NCI-H2107 treated with DMSO at 0.1 percent for 48 hours (cell line): ENCODE data around the gene PITPNM1.
A peak's percentile ranks its signal among the peaks of the same experiment; 100 is the strongest.

Source experiments
- DNase-seq: peaks from one replicate; lab custom pipeline; 2025; ENCODE audit not compliant: unreplicated experiment; lab: John Stamatoyannopoulos, UW

The PITPNM1 gene

DNA sequence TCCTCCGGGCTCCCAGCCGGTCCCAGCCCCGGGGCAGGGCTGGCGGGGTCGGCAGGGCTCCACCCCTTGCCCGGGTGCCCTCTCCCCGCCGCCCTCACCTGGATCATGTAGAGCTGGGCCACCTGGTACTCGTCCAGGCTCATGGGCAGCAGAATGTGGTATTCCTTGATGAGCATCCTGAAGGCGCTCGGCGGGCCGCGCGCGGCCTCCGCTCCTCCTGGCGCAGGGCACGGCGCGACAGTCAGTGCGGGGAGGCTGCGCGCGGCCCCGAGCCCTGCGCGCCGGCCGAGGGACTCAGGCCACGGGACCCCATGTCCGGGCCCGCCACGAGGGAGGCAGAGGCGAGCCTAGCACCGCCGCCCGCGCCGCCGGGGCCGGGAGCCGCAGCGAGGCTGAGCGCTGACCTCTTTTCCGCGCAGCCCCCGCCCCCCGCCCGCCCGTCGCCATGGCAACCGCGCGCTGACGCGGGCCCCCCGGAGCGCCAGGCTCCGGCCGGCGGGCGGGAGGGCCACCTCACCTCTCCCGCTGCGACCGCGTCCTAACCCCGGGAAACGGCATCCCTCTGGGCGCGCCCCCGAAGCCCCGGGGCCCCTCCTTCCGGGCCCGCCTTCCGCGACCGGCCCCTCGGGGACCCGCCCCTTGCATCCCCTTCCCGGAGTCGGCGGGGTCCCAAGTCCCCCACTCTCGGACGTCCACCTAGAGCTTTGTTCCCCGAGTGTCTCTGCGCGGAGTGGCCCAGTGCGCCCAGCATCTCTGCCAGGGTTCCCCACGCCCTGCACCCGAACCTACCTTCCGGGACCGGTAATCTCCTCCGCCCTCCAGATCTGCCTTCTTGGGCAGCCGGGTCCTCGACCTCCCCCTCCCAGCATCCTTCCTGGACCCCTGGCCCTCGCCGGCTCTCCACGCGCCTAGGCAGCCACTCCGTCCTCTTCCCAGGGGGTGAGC is 886 bp downstream of the PITPNM1 start:
- no peak for DNase-seq

GRCh38 chr11:67503119-67504004 is 1.8 kb downstream of the PITPNM1 start:
- DNase-seq = no peak

GRCh38 chr11:67502328-67502979 is 2.7 kb downstream of the PITPNM1 start:
- DNase-seq = no peak

DNA sequence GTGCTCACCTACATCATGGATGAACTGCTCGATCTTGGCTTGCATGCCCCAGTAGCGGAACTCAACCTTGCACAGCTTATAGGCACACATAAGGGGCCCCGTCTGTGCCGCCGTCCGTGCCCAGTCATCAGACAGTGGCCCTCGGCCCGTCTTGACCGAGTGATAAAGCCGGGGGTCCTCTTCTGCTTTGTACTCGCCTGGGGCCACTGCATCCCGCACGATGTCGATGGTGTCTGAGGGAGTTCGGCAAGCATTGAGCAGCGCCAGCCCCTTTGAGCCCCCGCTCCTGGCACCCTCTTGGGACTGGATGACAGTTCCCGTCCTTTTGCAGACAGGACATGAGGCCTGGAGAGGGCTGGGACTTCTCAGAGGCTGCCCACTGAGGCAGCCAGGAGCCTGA is 3.3 kb downstream of the PITPNM1 start:
- no peak for DNase-seq

DNA sequence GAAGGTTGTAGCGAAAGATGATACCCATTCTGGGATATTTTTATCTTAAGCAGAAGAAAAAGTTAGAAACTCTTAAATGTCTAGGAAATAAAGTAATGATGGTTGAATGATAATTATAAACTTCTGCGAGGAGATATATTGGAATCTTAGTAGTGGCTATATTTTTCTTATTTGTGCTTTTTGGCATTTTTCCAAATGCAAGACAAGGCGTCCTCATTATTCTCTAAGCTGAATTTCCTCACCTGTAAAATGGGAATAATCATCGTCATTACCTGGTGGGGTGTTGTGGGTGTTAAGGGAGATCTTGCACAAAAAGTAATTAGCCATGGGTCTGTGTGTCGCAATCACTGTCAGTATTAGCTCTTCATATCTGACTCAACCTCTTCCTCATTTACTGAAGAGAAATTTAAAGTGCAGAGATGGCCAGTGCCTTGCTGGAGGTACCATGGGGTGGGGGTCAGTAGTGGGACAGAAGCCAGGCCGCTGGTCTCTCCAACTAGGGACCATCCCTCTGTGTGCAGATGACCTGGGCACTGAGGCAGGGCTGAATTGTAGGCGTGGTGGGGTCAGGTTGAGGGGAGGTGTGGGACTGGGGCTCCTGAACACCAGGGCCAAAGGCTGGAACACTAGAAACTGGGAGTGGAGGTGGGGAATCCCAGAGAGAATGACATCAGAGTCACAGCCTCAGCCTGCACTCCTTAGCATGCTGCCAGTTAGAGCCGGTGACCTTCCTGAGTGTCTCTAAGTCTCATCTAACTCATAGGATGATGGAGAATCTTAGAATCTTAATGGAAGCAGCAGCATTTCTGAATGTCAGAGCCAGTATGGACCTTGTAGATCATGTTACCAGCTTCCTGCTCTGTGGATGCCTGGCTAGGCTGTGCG is 4.1 kb downstream of the PITPNM1 start:
- no peak for DNase-seq

GRCh38 chr11:67500484-67500821 is 4.7 kb downstream of the PITPNM1 start:
- DNase-seq = peak; percentile 8

GRCh38 chr11:67499808-67500483 is 5.2 kb downstream of the PITPNM1 start:
- no peak for DNase-seq

DNA sequence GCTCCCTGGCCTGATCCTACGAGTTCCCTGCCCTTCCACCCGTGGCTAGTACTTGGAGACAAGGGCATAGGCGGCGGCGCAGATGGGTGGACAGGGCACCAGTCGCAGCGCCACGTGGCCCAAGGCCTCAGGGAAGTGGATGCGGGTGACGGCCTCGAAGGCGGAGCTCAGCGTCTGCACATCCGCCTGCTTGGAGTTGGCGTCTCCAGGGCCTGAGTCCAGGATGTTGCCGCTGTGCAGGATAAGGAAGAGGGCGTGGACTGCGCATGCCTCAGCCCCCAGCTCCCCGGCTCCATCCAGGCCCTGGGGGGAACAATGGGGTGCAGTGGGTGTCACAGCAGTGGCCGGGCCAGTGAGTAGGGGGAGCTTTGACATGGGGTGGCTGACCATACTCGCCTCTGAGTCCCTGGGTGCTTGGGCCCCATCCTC is 6.6 kb downstream of the PITPNM1 start:
- no peak for DNase-seq

DNA sequence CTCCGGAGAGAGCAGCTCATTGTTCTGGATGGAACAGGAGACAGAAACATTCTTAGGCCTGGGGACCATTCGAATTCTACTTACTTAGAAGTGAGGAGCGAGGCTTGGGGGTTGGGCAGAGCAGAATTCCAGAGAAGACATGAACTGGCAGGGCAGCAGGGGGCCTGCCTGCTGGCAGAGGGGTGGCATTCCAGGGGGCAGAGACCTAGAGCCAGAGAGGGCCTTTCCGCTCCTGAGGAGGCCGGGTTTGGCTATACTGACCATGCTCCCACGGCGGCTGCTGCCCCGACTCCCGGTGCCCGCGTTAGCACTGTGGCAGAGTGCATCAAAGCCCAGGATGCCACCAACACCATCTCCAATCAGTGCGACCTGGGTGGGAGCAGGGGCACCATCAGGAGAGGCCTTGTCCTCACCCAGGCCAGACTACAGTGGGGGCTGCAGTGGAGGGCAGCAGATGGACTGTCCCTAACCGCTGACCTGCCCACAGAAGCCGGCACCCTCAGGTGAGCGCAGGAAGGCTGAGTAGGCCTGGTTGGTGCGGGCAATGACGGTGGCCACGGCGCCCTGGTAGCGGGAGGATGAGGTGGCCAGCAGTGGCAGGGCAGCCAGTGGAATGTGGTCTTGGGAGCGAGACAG is 7.4 kb downstream of the PITPNM1 start:
- DNase-seq = no peak

DNA sequence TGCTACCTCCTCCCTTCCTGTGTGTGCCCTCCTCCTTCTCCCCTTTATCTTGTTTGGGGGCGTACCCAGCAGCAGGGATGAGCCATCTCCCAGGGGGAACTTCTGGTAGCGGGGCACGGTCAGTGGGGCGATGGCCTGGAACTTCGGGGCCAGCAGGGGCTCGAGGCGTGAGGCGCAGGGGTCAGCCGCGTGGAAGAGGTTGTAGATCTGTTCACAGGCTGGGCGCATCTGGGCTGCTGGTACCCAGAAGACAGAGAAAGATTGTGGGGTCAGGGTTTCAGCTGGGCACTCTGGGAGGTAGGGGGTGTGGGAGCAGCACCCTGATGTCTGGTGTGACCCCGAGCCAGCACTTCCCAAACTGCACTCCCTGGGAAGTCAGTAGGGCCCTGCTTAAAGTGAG is 9.1 kb downstream of the PITPNM1 start:
- no peak for DNase-seq

- DNase-seq = no peak
Observed at GRCh38 chr11:67495234-67496005, 9.7 kb downstream of the PITPNM1 start.

- no peak for DNase-seq
Observed at GRCh38 chr11:67494371-67495233, 10.6 kb downstream of the PITPNM1 start.

DNA sequence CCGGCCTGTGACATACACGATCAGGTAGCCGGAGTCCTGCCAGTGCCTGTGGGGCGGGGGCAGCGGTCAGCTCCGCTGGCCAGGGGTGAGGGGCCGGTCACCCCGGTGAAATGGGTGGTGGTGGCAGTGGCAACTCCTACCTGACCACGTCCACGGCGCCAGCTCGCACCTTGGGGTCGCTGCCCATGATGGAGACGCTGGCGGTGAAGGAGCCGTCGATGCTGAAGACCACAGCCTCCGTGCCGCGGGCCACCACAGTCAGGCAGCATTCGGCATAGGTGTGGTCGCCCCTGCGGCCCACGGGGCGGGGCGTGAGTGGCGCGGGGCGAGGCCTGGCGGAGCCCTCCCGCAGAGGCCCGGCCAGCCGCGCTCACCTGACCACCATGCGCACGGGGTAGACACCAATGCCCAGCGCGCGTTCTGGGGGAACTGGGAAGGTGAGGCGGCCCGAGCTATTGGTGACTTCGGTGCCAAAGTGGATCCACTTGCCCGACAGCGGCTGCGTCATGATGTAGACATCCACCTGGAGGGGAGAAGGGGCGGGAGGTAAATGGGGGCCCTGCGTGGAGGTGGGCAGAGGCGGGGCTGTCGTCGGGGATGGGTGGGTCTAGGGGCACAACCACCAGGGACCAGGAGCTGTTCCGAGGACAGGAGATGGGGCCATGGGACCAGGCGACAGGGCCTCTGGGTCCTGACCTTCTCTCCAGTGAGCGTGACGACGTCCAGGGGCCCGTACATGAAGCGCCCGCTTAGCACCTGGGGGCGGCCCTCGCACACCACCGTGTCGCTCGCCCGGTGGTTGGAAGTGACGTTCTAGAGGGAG is 11.4 kb downstream of the PITPNM1 start:
- no peak for DNase-seq

GRCh38 chr11:67492801-67493547 is 12.2 kb downstream of the PITPNM1 start:
- no peak for DNase-seq

DNA sequence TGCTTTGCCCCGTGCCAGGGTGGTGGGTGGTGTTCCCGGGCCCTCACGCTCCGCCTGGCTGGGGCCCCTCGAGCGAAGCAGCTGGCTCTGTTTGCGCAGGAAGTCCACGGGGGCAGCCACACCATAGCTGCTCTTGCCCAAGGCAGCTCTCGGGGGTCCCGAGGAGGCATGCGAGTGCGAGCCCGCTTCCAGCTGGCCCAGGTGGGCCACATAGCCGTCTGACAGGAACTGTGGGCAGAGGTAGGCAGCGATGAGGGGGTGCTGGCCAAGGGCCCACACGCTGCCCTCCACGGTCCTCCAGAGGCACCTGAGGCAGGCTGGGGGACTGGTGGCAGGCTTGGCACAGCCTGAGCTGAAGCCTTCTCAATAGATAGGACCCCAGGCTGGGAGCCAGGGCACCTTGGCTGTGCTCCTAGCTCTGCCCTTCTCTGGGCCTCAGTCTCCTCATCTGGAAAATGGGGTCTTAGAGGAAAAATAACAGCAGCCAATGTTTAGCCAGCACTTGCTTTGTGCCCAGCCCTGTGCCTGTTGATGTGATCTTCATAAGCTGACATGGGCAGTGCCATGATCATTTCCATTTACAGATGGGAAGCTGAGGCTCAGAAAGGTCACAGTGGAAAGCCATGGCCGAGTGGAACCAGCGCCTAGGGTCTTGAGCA is 13.0 kb downstream of the PITPNM1 start:
- DNase-seq = no peak
